Measurements from ENCODE around the gene JMY. TPM values are rescaled to one million over a fixed set of nuclear protein-coding genes. Genes with fewer than 3 reads are reported as not detected.
A peak's percentile ranks its signal among the peaks of the same experiment; 100 is the strongest.

Gene JMY, protein sequence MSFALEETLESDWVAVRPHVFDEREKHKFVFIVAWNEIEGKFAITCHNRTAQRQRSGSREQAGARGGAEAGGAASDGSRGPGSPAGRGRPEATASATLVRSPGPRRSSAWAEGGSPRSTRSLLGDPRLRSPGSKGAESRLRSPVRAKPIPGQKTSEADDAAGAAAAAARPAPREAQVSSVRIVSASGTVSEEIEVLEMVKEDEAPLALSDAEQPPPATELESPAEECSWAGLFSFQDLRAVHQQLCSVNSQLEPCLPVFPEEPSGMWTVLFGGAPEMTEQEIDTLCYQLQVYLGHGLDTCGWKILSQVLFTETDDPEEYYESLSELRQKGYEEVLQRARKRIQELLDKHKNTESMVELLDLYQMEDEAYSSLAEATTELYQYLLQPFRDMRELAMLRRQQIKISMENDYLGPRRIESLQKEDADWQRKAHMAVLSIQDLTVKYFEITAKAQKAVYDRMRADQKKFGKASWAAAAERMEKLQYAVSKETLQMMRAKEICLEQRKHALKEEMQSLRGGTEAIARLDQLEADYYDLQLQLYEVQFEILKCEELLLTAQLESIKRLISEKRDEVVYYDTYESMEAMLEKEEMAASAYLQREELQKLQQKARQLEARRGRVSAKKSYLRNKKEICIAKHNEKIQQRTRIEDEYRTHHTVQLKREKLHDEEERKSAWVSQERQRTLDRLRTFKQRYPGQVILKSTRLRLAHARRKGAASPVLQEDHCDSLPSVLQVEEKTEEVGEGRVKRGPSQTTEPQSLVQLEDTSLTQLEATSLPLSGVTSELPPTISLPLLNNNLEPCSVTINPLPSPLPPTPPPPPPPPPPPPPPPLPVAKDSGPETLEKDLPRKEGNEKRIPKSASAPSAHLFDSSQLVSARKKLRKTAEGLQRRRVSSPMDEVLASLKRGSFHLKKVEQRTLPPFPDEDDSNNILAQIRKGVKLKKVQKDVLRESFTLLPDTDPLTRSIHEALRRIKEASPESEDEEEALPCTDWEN
- 3.4 and 3.9 TPM in 2 replicates for total RNA-seq (2014; rRNA removed; shearing (Covaris generic))
- polyA plus RNA-seq (2015; cell fraction: cytosol; rRNA removed) = 3.2 and 5.0 TPM in 2 replicates
- polyA plus RNA-seq (2015; cell fraction: nucleus; rRNA removed) = 7.3 and 7.7 TPM in 2 replicates

DNA sequence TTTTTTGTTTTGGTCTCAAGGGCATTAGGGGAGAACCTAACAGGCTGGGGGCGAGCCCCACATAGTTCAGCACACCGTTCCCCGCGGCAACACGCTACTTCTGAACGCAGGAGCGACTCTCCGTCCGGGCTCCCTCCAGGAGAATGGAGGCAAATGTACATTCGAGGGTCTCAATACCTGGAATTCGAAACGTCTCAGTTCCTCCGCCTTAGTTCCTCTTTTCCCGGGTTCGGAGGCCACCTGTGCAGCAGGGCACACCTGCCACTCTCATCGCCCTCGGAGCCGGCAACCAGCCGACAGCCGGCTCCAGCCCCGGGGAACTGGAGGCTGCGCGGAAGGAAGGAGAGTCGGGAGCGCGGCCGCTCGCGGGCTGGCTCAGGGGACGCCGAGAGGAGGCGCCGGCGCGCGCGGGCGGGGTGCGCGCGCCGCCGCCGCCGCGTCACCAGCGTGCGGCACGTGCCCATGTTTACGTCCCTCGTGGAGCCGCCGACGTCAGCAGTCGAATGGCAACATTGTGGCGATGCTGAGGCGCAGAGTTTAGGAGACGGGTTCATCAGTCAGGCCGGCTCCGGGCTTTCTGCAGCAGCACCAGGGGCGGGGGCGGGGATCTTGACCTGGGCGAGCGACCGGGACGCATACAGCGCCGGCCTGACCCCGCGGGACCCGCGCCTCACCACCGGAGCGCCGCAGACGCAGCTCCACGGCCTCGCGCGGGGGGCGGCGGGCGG lies at the start of gene JMY:
TSS of gene JMY (plus strand) at position 498 of the 728 bp plus-strand sequence. CDS start 520 bp downstream, outside the sequence.
- peak; percentile 66 for DNase-seq (ENCODE audit: low read depth)

DNA sequence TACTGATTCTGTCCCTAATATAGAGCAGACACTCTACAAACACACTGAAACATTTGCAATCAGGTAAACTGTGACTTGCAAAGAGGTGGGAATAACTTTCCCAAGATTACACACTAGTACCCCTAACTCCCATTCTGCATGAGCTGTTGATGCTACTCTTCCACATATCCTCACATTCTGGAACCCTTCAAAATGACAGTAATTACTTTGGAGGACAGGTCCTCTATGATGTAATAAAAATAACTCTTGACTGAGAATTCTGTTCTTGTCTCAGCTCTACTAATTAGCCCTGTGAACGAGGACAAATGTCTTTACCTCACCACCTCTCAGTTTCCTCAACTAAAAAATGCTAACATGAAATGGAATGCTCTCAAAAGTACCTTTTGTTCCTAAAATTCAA lies 49.5 kb upstream of the JMY start:
- DNase-seq (ENCODE audit: low read depth) = no peak

DNA sequence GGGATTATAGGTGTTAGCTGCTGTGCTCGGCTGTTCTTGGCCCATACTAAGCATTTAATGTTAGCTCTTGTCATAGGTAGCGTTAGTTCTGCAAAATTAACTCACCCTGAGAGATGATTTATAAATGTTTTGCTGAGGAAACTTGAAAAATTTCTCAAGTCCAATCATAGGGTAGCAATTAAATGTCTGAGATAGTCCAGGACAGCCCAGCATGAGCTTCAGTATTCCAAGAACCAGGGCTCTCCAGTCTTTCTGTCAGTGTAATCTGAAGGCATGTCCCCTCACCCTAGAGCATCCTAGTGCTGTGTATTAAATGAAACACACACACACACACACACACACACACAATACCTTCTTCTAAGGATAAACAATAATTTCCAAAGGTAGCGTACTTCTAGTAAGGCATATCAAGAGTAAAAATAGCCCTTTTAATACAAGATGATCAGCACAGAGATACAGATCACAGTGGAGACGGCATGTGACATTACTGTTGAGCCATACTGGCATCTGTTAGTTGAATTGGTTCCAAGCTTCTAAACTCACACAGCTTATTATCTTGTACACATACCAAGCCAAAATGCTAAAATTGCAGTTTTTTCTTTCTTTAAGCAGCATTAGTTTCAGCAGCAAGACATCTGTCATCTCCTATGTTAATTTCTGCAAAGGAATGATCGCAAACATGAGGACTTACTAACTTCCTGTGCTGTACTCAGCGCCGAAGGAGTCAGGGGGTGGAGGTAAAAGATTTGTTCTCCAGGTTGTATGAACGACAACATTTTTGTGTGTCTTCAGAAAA lies 46.3 kb upstream of the JMY start:
- DNase-seq (ENCODE audit: low read depth) = no peak

DNA sequence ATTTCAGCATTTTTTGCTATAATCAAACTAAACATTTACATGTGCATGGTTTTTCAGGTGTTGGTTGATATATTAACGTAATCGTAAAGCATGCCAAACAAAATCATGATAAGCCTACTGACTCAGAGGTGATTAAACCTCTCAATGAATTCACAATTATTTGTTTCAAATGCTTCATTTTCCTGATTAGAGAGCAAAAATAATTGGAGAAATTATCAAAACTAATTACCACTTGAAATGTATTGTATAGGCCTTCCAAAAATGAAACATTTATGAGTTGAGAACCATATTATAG lies 45.7 kb upstream of the JMY start:
- no peak for DNase-seq (ENCODE audit: low read depth)

DNA sequence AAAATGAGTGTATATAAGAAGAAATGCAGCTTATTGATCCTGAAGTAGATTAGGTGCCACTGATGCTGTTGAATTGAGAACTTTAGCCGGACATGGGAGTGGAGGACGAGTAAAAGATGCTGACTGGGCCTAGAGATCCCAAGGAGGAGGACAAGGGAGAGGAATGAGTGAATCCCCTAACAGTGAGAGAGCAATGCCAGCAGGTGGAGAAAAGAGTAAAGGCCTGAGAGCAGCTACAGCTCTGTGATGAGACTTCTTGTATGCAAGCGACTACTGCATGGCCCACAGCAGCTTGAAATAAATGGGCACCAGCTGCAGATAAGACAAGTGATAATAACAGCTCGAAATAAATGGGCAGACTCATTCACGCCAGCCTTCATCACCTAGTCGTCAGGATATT lies 44.5 kb upstream of the JMY start:
- DNase-seq (ENCODE audit: low read depth) = no peak

DNA sequence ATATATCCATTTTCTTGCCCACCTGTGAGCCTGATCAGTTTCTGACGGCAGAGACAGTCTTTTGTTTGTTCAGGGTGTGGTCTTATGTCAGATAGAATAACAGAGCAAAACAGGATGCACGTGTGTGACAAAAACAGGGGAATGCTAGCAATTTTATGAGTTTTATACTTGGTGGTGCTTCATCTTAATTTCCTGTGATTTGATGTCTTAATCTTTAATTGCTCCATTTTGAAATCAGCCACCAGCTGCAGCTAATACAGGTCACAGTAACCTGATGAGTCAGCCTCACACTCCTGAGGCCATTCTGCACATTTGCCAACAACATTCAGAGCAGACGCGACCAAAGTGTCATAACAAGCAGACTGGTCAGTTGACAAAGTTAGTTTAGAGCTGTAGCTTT lies 42.3 kb upstream of the JMY start:
- no peak for DNase-seq (ENCODE audit: low read depth)

DNA sequence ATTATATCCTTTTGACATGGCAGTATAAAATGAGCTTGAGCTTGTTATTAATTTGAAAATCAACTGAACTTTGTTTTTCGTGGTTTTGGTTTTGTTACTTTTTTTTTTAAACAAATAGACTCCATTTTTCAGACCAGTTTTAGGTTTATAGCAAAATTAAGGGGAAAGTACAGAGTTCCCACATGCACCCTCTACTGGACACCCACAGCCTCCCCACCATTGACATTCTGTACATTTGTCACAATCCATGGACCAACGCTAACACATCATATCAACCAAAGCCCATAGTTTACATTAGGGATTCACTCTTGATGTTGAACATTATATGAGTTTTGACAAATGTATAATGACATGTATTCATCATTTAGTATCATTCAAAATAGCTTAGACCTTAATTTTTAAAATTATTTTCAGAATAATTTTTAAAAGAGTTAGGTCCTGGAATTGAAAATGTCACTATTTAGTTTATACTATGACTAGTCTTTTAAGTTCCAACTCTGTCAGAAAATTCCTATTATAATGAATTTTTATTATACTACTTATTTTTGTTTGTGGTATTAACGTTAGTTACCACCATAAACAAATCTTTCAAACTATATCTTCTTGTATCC lies 35.3 kb upstream of the JMY start:
- DNase-seq (ENCODE audit: low read depth) = no peak

DNA sequence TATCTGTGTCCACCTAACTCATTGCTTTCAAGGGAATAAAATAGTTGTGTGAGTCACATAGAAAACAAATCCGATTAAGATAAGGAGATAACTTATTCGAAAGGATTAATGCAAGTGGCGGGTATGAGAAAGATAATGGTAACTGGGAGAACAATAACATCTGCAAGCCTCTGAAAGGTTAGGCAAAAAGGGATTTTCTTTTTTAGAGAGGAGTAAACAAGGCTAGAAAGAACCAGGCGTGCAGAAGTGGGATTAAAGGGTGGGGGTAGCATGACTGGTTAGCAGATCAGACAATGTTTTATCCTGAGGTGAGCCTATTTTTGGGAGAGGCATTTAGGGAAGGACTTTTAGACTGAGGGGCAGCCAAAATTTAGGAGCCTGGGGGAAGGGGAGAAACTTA lies 34.7 kb upstream of the JMY start:
- DNase-seq (ENCODE audit: low read depth) = no peak

DNA sequence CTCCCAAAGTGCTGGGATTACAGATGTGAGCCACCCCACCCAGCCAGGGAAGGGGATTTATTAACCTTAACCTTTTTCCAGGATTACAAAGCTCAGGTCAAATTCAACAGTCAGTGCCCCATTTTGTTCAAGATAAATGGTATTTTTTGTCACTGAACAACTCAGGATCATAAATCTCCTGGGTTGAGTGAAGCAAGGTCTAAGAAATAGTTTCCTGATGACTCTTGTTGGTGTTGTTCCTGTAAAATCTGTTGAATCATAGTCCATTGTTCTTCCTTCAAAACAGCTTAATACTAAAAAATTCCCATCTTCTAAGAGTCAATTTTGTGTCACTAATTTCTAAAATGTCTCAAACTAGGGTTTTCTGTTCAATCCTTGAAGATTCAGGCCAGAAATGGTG lies 33.9 kb upstream of the JMY start:
- peak; percentile 67 for DNase-seq (ENCODE audit: low read depth)

DNA sequence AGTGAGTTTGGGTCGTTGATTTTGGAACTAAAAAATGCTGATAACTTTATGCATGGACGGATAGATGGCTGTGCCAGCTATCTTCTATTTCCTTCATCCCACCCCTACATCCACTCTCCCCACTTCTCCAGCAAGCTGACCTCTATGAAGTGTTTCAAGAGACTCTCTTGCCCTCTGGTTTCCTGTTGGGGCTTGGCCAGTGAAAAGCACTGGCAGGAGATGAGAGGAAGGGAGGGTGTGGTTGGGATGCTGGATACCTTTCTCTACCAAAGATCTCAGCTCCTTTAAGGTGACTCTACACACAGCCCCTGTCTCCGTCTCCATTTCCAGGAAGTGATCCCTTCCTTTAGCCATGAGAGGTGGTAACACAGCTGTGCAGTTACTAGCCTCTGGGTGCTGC lies 30.0 kb upstream of the JMY start:
- DNase-seq (ENCODE audit: low read depth) = no peak

DNA sequence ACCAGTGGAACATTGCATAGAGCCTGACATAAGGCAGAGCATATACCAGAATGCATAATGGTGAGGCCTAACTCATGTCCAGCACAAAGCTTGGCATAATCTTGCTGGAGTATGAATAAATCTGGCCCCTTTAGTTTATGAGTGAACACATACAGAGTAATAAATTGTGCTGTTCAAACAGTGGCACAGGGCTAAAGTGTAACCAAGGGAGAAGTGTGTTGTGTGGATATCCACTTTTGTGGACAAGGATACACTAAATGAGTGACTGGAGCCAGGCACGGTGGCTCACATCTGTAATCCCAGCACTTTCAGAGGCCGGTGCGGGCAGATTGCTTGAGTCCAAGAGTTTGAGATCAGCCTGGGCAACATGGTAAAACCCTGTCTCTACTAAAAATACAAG lies 29.4 kb upstream of the JMY start:
- no peak for DNase-seq (ENCODE audit: low read depth)

DNA sequence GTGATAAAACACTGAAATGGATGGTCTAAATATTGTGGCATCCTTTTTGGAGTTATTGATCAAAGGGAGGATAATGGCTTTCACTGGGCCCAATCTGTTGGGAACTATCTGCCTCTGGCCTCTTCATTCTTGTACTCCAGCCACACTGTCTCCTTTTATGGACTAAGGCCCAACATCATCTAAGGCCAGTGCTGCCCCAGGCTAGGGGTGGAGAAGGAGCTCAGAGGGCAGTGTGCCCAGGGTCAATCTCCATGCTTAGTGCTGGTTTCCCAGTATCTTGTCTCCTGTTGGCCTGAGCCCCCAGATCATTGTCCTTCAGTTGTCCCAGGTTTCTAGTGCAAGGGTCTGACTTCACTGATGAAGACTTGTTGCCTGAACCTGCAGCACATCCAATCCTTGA lies 26.4 kb upstream of the JMY start:
- DNase-seq (ENCODE audit: low read depth) = no peak

DNA sequence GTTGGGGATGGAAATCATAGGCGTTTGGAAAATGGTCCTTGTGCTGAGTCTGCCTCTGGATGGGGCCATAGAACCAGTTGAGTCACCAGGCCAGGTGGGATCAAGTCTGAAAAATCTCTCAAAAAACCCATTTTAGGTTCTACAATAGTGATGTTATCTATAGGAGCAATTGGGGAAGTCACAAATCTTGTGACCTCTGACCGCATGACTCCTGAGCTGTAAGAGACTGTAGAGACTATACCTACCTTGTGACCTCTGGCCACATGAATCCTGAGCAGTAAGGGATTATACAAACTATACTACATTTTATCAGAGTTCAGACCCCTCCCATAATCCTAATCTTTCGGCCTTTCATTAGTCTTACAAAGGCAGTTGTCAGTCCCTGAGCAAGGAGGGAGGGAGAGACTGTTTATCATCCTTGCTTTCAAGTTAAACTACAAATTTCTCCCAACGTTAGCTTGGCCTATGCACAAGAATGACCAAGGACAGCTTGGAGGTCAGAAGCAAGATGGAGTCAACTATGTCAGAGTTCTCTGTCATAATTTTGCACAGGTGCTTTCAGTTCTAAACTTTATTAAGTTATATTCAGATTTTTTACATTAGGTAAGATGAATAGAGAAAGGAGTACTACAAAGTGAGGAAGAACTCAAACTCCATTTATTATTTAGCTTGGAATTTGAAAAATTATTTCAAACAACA lies 11.5 kb upstream of the JMY start:
- no peak for DNase-seq (ENCODE audit: low read depth)

DNA sequence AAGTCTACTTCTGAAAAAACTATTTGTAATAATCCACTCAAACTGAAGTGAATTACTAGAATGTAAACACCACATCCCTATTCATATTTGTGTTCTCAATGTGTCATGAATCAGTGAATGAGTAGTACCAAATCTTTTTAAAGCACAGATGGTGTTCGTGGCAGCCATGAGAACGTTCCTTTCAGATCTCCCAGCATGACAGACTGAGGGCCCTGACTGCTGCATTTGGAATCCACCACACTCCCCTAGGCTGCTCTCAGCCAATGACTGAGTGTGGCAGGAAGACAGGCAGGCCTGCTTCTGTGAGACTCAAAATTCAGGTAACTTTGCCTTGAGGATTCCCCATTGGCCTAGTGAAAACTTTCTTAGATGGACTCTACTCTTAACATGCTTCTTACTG lies 10.9 kb upstream of the JMY start:
- no peak for DNase-seq (ENCODE audit: low read depth)

DNA sequence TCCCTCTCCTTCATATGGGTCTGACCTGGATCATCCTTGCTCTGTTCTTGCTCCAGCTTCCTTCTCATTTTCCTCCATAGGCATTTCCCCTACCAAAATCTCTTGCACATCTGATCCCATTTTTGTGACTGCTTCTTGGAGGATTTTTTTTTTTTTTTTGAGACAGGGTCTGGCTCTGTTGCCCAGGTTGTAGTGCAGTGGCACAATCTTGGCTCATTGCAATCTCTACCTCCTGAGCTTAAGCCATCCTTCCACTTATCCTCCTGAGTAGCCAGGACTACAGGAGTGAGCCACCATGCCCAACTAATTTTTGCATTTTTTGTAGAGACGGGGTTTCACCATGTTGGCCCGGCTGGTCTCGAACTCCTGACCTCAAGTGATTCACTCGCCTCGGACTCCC lies 10.5 kb upstream of the JMY start:
- DNase-seq (ENCODE audit: low read depth) = no peak

DNA sequence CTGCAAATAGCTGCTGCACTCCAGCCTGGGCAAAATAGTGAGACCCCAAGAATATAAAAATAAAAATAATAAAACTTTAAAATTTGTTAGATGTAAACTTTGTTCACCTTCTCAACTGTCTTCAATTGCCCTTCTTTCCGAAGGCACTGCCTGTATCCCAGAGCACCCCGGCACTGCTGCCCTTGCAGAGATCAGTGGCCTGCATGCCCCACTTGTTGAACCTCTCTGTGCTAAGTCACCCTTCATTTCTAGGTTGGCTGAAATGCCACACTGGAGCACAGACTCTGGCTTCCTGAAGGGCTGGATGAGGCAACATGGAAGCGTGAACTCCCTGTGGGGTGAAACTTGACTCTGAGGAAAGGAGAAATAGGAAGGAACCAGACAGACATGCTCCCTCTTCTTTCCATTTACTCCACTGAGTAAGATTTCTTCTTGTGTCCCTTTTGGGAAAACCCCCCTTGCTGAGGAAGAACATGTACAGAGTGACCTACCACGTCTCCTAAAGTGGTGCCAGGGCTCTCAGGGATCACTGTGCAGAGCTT lies 8.4 kb upstream of the JMY start:
- no peak for DNase-seq (ENCODE audit: low read depth)

DNA sequence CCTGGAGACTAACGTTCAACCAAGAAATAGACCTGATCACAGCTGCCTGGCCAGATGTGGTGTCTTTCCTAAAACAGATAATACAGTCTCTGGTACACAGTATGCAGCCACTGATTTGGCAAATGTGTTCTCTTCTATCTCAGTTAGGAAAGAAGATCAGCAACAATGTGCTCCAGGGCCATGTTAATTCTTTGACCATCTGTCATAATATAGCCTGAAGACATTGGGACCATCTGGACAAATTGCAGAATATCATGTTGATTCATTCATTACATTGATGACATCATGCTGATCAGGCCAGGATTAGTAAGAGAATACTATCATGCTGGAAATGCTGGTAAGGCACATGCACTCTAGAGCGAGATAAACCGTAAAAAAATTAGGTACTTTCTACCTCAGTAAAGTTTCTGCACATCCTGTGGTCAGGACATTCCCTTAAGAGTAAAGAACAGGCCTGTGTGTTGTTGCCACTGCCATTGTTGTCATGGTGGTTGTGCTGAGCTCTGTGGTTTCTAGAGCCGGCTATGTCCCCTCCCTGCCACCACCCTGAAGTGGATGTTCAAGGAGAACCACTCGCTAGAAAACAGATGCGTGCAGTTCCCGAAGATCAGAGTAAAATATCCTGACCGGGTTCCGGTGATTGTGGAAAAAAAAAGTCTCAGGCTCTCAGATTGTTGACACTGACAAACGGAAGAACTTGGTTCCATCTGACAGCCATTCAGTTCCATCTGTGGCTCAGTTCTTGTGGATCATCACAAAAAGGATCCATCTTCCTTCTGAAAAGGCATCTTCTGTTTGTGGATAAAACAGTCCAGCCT lies 6.4 kb upstream of the JMY start:
- peak; percentile 15 for DNase-seq (ENCODE audit: low read depth)

DNA sequence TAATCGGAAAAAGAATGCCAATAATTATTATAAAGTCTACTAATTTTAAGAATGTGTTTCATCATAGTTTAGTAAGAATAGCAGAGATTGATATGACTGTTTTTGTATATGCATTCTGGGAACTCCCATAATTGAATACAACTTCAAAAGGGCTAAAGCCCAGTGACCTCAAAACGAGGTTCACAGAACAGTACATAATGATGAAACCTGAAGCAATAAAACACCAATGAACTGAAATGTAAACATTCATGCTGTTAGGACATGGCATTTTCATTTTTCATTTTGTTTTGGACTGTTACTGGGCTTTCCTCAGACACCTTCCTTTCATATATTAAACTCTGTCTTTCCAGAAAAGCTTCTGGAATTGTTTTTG lies 684 bp upstream of the JMY start:
- DNase-seq (ENCODE audit: low read depth) = no peak

Data from HT1080 (cell line).